NCI-H187 (cell line): Measurements from ENCODE around the gene LRFN3.
"Not testable (repeated sequence)": the region's sequence is repeated elsewhere in the genome, so short reads cannot be mapped to it uniquely, and the experiment has no call there.

Experiments used
- DNase-seq, 2 experiments: peaks; one replicate each; lab custom pipeline; 2025; lab: John Stamatoyannopoulos, UW

LRFN3 gene

GRCh38 chr19:35939307-35940077 lies 3.3 kb downstream of the LRFN3 start:
- DNase-seq = no peak

DNA sequence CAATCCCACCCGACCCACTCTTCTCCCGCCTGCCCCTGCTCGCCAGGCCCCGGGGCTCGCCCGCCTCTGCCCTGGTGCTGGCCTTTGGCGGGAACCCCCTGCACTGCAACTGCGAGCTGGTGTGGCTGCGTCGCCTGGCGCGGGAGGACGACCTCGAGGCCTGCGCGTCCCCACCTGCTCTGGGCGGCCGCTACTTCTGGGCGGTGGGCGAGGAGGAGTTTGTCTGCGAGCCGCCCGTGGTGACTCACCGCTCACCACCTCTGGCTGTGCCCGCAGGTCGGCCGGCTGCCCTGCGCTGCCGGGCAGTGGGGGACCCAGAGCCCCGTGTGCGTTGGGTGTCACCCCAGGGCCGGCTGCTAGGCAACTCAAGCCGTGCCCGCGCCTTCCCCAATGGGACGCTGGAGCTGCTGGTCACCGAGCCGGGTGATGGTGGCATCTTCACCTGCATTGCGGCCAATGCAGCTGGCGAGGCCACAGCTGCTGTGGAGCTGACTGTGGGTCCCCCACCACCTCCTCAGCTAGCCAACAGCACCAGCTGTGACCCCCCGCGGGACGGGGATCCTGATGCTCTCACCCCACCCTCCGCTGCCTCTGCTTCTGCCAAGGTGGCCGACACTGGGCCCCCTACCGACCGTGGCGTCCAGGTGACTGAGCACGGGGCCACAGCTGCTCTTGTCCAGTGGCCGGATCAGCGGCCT lies 4.1 kb downstream of the LRFN3 start:
- no peak for DNase-seq

- DNase-seq = no peak
Observed at GRCh38 chr19:35940839-35941238, 4.7 kb downstream of the LRFN3 start.

DNA sequence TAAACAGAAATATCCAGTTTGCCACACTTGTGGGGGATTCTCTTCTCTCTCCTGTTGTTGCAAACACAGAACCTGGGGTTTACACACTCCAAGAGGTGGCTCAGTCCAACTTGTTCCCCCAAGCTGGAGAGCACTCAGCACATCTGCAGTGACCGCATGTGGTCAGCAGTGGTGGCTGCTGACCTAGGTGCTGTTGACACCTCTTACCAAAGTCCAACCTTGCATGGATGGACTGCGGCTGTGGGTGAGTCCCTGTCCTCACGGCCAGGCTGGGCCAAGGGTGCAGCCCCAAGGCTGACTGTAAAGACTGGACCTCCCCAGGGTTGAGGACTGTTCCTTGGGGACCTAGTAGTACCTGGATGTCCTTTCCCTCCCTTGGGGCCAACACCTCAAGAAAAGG lies 6.1 kb downstream of the LRFN3 start:
- no peak for DNase-seq

DNA sequence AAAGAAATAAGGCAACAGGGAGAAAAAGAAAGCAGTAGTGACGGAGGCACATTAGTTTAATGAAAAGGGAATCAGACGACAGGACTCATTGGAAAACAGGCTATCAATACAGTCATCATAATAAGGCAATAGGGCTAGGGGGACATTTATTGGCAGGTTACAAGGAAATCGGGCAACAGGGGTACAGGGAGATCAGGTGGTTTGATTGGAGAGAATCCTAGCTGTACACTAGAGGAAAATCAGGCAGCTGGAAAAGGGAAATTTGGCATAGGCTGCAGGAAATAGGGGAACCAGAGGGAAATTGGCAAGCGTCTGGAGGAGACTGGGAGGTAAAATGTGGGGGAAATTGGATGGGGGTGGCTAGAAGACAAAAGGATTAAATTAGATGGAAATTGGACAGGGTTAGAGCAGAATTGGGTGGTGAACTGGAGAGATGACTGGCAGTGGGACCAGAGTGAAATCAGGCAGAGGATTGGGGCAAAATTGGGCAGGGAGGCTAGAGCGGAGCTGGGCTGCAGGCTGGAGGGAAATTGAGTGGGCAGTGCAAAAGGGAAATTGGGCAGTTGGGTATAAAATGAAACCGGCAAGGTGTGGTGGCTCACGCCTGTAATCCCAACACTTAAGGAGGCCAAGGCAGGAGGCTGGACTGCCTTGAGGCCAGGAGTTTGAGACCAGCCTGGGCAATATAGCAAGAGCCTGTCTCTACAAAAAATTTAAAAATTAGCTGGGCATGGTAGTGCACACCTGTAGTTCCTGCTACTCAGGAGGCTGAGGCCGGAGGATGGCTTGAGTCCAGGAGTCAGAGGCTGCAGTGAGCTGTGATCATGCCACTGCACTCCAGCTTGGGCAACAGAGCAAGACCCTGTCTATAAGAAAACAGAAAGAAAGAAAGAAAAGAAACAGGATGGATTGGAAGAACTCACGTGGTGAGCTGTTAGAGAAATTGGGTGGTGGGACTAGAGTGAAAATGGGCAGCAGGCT lies 7.4 kb downstream of the LRFN3 start:
- no peak for DNase-seq

- no peak for DNase-seq
Observed at GRCh38 chr19:35944556-35944955, 8.4 kb downstream of the LRFN3 start.

GRCh38 chr19:35945121-35945790 lies 9.1 kb downstream of the LRFN3 start:
- DNase-seq = no peak

DNA sequence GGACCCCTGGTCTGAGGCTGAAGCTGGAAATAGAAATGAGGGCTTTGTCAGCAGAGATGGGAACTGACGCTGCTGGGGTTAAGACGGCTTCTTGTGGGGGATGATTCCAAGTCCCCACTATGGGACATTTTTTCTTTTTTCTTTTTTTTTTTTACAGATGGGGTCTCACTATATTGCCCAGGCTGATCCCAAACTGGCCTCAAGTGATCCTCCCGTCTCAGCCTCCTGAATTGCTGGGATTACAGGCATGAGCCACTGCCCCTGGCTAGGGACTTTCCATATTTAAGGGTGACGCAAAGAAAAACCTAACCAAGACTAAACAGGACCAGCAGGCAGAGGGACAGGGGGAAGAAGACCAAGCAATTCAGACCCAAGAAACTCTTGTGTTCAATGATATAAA lies 10.0 kb downstream of the LRFN3 start:
- DNase-seq = no peak

DNA sequence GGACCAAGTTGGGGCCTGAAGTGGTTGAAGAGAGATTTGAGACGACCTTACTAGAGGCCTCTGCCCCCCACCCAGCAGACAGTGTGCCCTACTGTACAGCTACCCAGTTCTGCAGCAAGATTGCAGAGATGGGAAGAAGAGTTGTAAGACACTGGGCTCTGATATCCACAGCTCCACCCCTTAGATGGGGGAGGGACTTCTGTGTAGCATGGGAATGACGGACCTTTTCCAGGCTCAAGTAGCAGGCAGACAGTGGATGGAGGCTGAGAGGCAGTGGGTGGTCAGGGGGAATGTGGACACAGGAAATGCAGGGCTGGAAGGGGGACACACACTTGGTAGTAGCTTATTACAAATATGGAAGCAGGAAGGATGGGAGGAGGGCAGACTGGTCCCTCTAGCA lies 13.0 kb downstream of the LRFN3 start:
- DNase-seq = no peak

GRCh38 chr19:35955881-35956634 lies 19.9 kb downstream of the LRFN3 start:
- no peak for DNase-seq

GRCh38 chr19:35957411-35957810 lies 21.2 kb downstream of the LRFN3 start:
- not testable (repeated sequence) for DNase-seq

- DNase-seq = no peak
Observed at GRCh38 chr19:35958660-35959039, 22.5 kb downstream of the LRFN3 start.

GRCh38 chr19:35959040-35959967 lies 23.1 kb downstream of the LRFN3 start:
- DNase-seq = no peak

- no peak for DNase-seq
Observed at GRCh38 chr19:35959968-35960320, 23.8 kb downstream of the LRFN3 start.

GRCh38 chr19:35960432-35960972 lies 24.3 kb downstream of the LRFN3 start:
- DNase-seq = no peak

- no peak for DNase-seq
Observed at GRCh38 chr19:35963514-35963913, 27.3 kb downstream of the LRFN3 start.

GRCh38 chr19:35966771-35967170 lies 30.6 kb downstream of the LRFN3 start:
- DNase-seq = no peak

GRCh38 chr19:35973487-35973886 lies 37.3 kb downstream of the LRFN3 start:
- no peak for DNase-seq

DNA sequence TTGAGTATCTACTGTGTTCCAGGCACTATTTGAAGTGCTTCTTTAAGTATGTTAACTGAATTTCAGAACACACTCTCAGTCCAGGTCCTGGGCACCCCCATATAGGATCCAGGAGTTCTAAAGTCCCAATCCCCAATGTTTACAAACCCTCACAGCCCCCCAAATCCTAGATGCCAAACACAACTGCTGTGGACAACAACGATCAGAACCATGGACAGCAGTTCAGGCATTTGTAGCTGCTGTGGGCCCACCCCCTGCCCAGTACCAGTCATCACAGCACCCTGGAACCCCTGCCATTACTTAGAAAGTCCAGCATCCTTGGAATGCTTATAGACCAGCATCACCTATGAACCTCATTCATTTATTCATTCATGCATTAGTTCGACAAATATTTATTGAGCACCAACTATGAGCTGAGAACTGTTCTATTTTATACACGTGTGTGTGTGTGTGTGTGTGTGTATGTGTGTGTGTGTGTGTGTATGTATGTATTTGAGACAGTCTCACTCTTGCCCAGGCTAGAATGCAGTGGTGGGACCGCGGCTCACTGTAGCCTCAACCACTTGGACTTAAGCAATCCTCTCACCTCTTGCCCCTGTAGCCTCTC lies 39.5 kb downstream of the LRFN3 start:
- no peak for DNase-seq
